Osteocyte (in vitro differentiated cells): ENCODE data around the gene CIBAR2. TPM values are rescaled to one million over a fixed set of nuclear protein-coding genes. Genes with fewer than 3 reads are reported as not detected.

ENCODE experiments used
- DNase-seq: peaks from one replicate; pipeline ENCODE4 v3.0.0; 2021; ENCODE audit warnings: mixed read lengths; ENCODE audit not compliant: unreplicated experiment; ENCODE audit errors: extremely low spot score
- H3K27ac Mint-ChIP-seq: one replicate; pipeline ENCODE4 v1.8.0; 2021; ENCODE audit warnings: mild to moderate bottlenecking, mixed read lengths; ENCODE audit not compliant: unreplicated experiment
- H3K27me3 Mint-ChIP-seq: one replicate; pipeline ENCODE4 v1.8.0; 2021; ENCODE audit warnings: mixed read lengths; ENCODE audit not compliant: unreplicated experiment
- H3K36me3 Mint-ChIP-seq: one replicate; pipeline ENCODE4 v1.8.0; 2021; ENCODE audit warnings: mixed read lengths; ENCODE audit not compliant: unreplicated experiment
- H3K4me1 Mint-ChIP-seq: one replicate; pipeline ENCODE4 v1.8.0; 2021; ENCODE audit warnings: mixed read lengths; ENCODE audit not compliant: unreplicated experiment
- H3K4me3 Mint-ChIP-seq: one replicate; pipeline ENCODE4 v1.8.0; 2021; ENCODE audit warnings: mild to moderate bottlenecking, moderate library complexity, mixed read lengths; ENCODE audit not compliant: unreplicated experiment
- H3K9me3 Mint-ChIP-seq: one replicate; pipeline ENCODE4 v1.8.0; 2021; ENCODE audit warnings: mixed read lengths; ENCODE audit not compliant: unreplicated experiment
- total RNA-seq: library from RNA; stranded (reverse); gene quantifications from 2 replicates; pipeline ENCODE4 v1.2.1, GENCODE V29; 2021
- TF ChIP-seq, protein P1 (sequence below): fragments of 200-600 bp; sonication (generic); IDR thresholded peaks from 2 replicates; pipeline ENCODE4 v1.5.0; 2021; ENCODE audit warnings: antibody characterized with exemption, mild to moderate bottlenecking, moderate library complexity

The CIBAR2 gene
- total RNA-seq, 1 donor from 2014 or later = not detected

DNA sequence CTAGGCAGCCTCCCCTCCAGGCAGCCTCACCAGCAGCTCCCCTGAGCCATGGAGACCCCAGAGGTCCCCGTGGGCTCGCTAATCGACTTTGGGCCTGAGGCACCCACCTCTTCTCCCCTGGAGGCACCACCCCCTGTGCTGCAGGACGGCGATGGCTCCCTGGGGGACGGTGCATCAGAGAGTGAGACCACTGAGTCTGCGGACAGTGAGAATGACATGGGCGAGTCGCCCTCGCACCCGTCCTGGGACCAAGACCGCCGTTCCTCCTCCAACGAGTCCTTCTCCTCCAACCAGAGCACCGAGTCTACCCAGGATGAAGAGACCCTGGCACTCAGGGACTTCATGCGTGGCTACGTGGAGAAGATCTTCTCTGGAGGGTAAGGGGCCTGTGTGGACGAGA lies 45.2 kb downstream of the CIBAR2 start:
- Mint-ChIP-seq H3K4me1 (peaks cover 14% of the 10 kb centered on the region), H3K27ac (no peak overlapping the region), H3K36me3 (peaks cover 15% of the 10 kb centered on the region), H3K4me3 (no peak overlapping the region), H3K9me3 (no peaks in the 10 kb centered on the region), H3K27me3 (no peaks in the 10 kb centered on the region)
- DNase-seq = no peak
- TF ChIP-seq, protein P1, sequence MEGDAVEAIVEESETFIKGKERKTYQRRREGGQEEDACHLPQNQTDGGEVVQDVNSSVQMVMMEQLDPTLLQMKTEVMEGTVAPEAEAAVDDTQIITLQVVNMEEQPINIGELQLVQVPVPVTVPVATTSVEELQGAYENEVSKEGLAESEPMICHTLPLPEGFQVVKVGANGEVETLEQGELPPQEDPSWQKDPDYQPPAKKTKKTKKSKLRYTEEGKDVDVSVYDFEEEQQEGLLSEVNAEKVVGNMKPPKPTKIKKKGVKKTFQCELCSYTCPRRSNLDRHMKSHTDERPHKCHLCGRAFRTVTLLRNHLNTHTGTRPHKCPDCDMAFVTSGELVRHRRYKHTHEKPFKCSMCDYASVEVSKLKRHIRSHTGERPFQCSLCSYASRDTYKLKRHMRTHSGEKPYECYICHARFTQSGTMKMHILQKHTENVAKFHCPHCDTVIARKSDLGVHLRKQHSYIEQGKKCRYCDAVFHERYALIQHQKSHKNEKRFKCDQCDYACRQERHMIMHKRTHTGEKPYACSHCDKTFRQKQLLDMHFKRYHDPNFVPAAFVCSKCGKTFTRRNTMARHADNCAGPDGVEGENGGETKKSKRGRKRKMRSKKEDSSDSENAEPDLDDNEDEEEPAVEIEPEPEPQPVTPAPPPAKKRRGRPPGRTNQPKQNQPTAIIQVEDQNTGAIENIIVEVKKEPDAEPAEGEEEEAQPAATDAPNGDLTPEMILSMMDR = no peak

DNA sequence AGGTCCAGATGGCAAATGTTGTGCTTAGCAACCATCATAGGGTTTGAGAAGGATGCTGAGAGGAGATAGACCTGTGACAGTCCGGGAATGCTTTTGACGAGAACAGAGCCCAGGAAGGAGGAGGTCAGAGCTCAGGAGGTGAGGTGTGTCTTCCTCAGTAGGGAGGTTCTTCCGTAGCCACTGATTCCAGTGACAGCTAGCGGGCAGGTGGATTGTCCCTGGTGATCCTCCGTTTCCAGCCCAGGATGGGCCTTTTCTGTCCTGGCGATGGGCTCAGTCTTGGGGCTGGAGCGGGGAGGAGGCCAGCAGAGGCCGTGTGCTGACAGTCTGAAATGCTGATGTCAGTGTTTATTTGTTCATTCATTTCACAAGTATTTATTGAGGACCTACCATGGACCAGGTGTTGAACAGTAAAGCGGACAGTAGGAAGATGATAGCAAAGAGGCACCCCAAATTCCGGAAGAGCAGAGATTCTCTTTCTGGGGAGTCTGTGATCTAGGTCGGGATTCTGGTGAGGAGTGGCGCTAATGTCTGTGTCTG lies 45.9 kb downstream of the CIBAR2 start:
- Mint-ChIP-seq H3K36me3 (peaks cover 9% of the 10 kb centered on the region), H3K27ac (no peak overlapping the region), H3K9me3 (no peaks in the 10 kb centered on the region), H3K4me3 (no peak overlapping the region), H3K4me1 (peaks cover 14% of the 10 kb centered on the region), H3K27me3 (no peaks in the 10 kb centered on the region)
- TF ChIP-seq, protein P1 = no peak
- DNase-seq = no peak

DNA sequence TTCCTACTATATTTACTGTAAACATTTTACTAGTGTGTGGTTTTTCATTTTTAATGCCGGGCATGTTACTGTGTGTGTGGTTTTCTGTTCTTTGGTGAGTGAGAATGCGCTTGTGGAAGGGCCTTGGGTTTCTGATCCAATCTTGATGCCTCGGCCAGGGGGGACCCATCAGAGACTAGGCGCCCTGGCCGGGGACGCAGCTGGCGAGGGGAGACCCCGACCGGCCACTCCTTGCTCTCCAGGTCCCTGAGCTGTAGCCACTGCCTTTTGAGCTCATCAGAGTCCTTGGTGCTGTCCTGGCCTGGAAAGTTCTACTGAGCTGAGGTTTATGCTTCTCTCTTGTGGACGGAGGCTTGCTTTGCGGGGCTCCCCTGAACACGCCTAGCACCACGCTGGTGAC lies 47.2 kb downstream of the CIBAR2 start:
- peaks cover 14% of the 10 kb centered on the region for H3K4me1 Mint-ChIP-seq
- no peaks in the 10 kb centered on the region for H3K9me3 Mint-ChIP-seq
- DNase-seq = no peak
- H3K4me3 Mint-ChIP-seq = no peak overlapping the region
- no peaks in the 10 kb centered on the region for H3K27me3 Mint-ChIP-seq
- peaks cover 4% of the 10 kb centered on the region for H3K36me3 Mint-ChIP-seq
- TF ChIP-seq, protein P1 = no peak
- H3K27ac Mint-ChIP-seq = no peak overlapping the region

DNA sequence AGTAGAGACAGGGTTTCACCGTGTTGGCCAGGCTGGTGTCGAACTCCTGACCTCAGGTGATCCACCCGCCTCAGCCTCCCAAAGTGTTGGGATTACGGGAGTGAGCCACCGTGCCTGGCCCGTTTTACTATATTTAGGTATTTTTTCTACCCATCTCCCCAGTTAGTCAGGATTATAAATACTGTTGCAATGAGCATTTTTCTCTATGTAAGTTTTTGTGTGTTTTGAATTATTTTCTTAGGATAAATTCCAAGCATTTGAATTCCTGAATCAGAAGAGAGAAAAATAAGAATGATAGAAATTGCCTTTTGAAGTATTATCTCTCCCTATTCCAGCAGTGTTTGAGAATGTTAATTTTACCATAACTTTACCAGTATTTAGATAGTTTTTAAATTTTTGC lies 48.1 kb downstream of the CIBAR2 start:
- Mint-ChIP-seq H3K4me3 (no peak overlapping the region), H3K27ac (peak overlapping the region; percentile 50), H3K9me3 (no peaks in the 10 kb centered on the region), H3K36me3 (peaks cover 4% of the 10 kb centered on the region), H3K4me1 (peaks cover 14% of the 10 kb centered on the region), H3K27me3 (no peaks in the 10 kb centered on the region)
- DNase-seq = no peak
- TF ChIP-seq, protein P1 = no peak

DNA sequence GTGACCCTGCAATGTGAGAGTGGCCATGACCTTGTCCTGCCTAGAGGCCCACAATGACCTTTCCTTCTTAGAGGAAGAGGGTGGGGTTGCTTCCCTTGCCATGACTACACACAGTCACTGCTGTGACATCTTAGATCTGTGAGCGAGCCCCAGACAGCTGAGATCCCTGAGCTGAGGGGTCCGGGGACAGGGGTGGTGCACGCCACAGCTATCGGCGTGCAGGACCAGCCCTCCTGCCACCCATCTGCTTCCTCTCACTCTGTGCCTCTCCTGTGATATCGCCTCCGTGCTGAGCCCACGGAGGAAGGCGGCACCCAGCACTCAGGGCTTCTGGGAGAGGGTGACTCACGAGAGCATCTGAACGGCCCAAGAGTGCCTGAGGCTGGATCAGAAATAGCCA lies 49.4 kb downstream of the CIBAR2 start:
- Mint-ChIP-seq H3K36me3 (peaks cover 3% of the 10 kb centered on the region), H3K9me3 (no peaks in the 10 kb centered on the region), H3K27me3 (no peaks in the 10 kb centered on the region), H3K4me3 (no peak overlapping the region), H3K4me1 (peaks cover 14% of the 10 kb centered on the region), H3K27ac (no peak overlapping the region)
- TF ChIP-seq, protein P1 = no peak
- DNase-seq = no peak
